Tibial nerve (tissue), 4 donors: ENCODE data around the gene WASF3.

ENCODE experiments used
- CTCF ChIP-seq, 5 experiments: fragments of 200-600 bp in 3 of 5; fragments of 450-650 bp in 2 of 5; sonication (generic) in 3 of 5; IDR thresholded peaks; one replicate each; pipeline ENCODE4 v1.5.1; 2016 to 2019; ENCODE audit warnings: antibody characterized with exemption in 5 of 5, mild to moderate bottlenecking in 3 of 5, moderate library complexity in 2 of 5
- EP300 ChIP-seq, 2 donors: sonication (generic); formaldehyde crosslinking; IDR thresholded peaks; one replicate each; pipeline ENCODE4 v1.6.1; 2017; ENCODE audit warnings: antibody characterized with exemption in 2 of 2, mild to moderate bottlenecking in 1 of 2
- POLR2A ChIP-seq, 2 donors: fragments of 450-650 bp; IDR thresholded peaks; one replicate each; pipeline ENCODE4 v1.6.1; 2017; ENCODE audit warnings: antibody characterized with exemption in 2 of 2, mild to moderate bottlenecking in 2 of 2, moderate library complexity in 2 of 2

DNA sequence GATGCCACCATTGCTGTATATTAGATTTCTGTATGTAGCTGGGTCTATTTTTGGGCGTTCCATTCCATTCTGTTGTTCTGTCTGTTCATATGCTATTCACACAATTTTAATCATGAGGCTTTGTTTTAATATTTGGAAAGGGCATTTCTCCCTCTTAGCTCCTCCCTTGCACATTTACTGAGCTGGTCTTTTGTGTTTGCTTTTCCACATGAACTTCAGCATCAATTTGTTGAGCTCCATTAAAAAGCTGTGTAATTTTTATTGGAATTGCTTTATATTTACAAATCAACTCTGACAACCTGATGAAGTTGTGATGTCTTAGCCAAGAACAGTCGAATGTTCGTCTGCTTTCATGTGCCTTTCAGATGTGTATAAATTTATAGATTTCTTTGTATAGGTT is 14.0 kb downstream of the WASF3 start:
- TF ChIP-seq CTCF (IDR thresholded peaks at IDR 0.05) (no peak), EP300 (IDR thresholded peaks at IDR 0.05) (no peak), POLR2A (IDR thresholded peaks at IDR 0.05) (no peak)
